ENCODE results near the gene HOXB8. TPM values are rescaled to one million over a fixed set of nuclear protein-coding genes. Genes with fewer than 3 reads are reported as not detected.

Gene HOXB8
- total and polyA plus RNA-seq, 2 donors (not counting 3 experiments of a cell fraction or from before 2014, with no cell fraction given): 1.7 to 2.4 TPM

DNA sequence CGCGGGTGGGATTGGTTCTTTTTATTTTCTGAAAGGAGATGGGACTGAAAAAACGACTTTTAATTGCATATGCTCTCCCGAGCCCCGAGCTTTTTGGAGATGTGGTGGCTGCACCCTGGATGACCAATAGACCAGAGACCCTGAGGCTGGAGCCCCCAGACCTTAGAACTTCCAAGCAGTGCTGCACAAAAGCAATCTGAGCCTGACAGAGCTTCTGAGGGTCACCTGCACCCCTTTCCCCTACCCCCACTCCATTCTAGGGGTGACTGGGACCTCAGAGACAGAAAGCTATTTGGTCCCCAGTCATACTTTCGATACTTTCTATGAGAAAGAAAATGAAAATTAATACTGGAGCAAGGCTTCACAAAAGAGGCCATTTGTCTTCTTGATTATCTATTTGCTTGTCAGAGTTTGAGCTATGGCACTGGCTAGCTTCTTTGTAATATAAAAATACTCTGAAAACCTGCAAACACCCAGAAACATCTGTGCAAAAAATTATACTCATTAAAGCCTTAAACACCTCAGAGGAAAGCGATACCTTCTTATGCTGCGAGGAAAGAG, 40.5 kb downstream of the HOXB8 start:
- Histone ChIP-seq H4K20me1 (replicated peaks; ENCODE audit: control insufficient read depth, extremely low read depth, insufficient read depth, low read length) (no peaks in the 10 kb centered on the region), H3K9me3 (replicated peaks; ENCODE audit: control insufficient read depth, insufficient read depth, low read length) (no peaks in the 10 kb centered on the region), H3K27ac (ENCODE audit: insufficient read depth, low read depth, low read length) (no peak overlapping the region), H3K9me1 (replicated peaks; ENCODE audit: control insufficient read depth, extremely low read depth, insufficient read depth, low read length) (no peaks in the 10 kb centered on the region), H2AFZ (ENCODE audit: low read depth, low read length) (no peak overlapping the region), H3K27me3 (ENCODE audit: control insufficient read depth in 2 of 2, insufficient read depth in 2 of 2, low read length in 2 of 2) (no peaks in the 10 kb centered on the region), H3K79me2 (ENCODE audit: control insufficient read depth, insufficient read depth, low read length) (peaks cover 95% of the 10 kb centered on the region), H3K4me3 (replicated peaks in 1 of 3; ENCODE audit: insufficient read depth in 1 of 3, low read depth in 1 of 3, low read length in 3 of 3) (peak overlapping the region in 2 of 3 experiments; percentile 9 to 46), H3K4me1 (ENCODE audit: control insufficient read depth, extremely low read depth, insufficient read depth, low read length) (peaks cover 80% of the 10 kb centered on the region), H3K4me2 (ENCODE audit: insufficient read depth, low read length) (peak overlapping the region; percentile 81), H3K9ac (replicated peaks; ENCODE audit: extremely low read depth, insufficient read depth, low read length) (peak overlapping the region; percentile 29), H3K36me3 (ENCODE audit: control insufficient read depth in 2 of 2, extremely low read depth in 1 of 2, insufficient read depth in 2 of 2, low read length in 2 of 2) (peaks cover 0 to 3% of the 10 kb centered on the region in 2 experiments)
- dilution Hi-C loops (cut with MboI; ENCODE audit: extremely low pct_ligation_motif_present, low sequenced_read_pairs): no loop called here
- POLR2A ChIA-PET: no interaction called here
- TF ChIP-seq POLR2A (IDR thresholded peaks at IDR 0.05; ENCODE audit: low read depth, low read length): no peak
- no peak for TF ChIP-seq JUN (IDR thresholded peaks at IDR 0.05; ENCODE audit: borderline replicate concordance, insufficient read depth, insufficient read length, low read depth)
- TF ChIP-seq POLR2AphosphoS5 (IDR thresholded peaks at IDR 0.05; ENCODE audit: insufficient read depth, low read depth, low read length): no peak
- TF ChIP-seq, protein P1, sequence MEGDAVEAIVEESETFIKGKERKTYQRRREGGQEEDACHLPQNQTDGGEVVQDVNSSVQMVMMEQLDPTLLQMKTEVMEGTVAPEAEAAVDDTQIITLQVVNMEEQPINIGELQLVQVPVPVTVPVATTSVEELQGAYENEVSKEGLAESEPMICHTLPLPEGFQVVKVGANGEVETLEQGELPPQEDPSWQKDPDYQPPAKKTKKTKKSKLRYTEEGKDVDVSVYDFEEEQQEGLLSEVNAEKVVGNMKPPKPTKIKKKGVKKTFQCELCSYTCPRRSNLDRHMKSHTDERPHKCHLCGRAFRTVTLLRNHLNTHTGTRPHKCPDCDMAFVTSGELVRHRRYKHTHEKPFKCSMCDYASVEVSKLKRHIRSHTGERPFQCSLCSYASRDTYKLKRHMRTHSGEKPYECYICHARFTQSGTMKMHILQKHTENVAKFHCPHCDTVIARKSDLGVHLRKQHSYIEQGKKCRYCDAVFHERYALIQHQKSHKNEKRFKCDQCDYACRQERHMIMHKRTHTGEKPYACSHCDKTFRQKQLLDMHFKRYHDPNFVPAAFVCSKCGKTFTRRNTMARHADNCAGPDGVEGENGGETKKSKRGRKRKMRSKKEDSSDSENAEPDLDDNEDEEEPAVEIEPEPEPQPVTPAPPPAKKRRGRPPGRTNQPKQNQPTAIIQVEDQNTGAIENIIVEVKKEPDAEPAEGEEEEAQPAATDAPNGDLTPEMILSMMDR (IDR thresholded peaks at IDR 0.05; ENCODE audit: extremely low read depth in 1 of 2, insufficient read depth in 1 of 2, low read depth in 1 of 2, low read length in 2 of 2): no peak
- no peak for TF ChIP-seq FOS (IDR thresholded peaks at IDR 0.05; ENCODE audit: borderline replicate concordance, insufficient read depth, low read length)
- TF ChIP-seq MYC (IDR thresholded peaks at IDR 0.05; ENCODE audit: low read depth, low read length): no peak
- no TSS peak for BruUV-seq (replicated peaks)
- FAIRE-seq (no peak), DNase-seq (ENCODE audit: low read depth, low spot score) (no peak)
- intact Hi-C loops (cut with micrococcal nuclease): loop anchor here (1.0 kb wide), 1 partner anchor 30 kb away; no protein-coding TSS in a partner anchor
- CTCF ChIA-PET: interaction anchor here (0.7 to 2.4 kb wide), 3 partner anchors 19 to 222 kb away, joined by 3 to 9 read pairs (median 4); no protein-coding TSS in a partner anchor
